Endothelial cell of umbilical vein (primary cell): ENCODE results near the gene SFSWAP. TPM values are rescaled to one million over a fixed set of nuclear protein-coding genes. Genes with fewer than 3 reads are reported as not detected.
A peak's percentile ranks its signal among the peaks of the same experiment; 100 is the strongest.

Source experiments
- BruUV-seq: library from RNA; stranded (reverse); fragments of 400-500 nt; replicated peaks from 2 replicates; lab custom pipeline; 2021; lab: Mats Ljungman, UMichigan
- CTCF ChIA-PET: fragments of 300-600, 350-600 bp; sonication (Branson Sonifier 250); formaldehyde crosslinking; loops from one replicate; lab custom pipeline; 2021; ENCODE audit warnings: antibody characterized with exemption, inconsistent platforms; lab: Charles Lee
- POLR2A ChIA-PET: fragments of 300-600, 350-600 bp; sonication (Branson Sonifier 250); formaldehyde crosslinking; loops from one replicate; lab custom pipeline; 2021; ENCODE audit warnings: antibody characterized with exemption, inconsistent platforms; lab: Charles Lee
- DNase-seq: peaks from one replicate; pipeline ENCODE4 v3.0.0-alpha.2; 2011; ENCODE audit warnings: low read depth, low spot score
- FAIRE-seq: peaks from 2 replicates; lab custom pipeline; 2011; peaks lifted over from hg19 to GRCh38; lab: Jason Lieb, UNC
- H2AFZ ChIP-seq: 2 replicates; pipeline ENCODE4 v1.6.0; 2012; ENCODE audit warnings: low read depth, low read length, control low read depth, inconsistent platforms
- H3K27ac ChIP-seq: 2 replicates; pipeline ENCODE4 v1.5.1; 2011; ENCODE audit warnings: low read depth, mild to moderate bottlenecking, control low read depth, low read length, moderate library complexity; ENCODE audit not compliant: insufficient read depth
- H3K27me3 ChIP-seq, 2 experiments: 2 replicates each; pipeline versions ENCODE4 v1.6.0 to v1.6.1; 2011; ENCODE audit warnings: low read length in 2 of 2, mixed read lengths in 1 of 2; ENCODE audit not compliant: control insufficient read depth in 2 of 2, insufficient read depth in 2 of 2
- H3K36me3 ChIP-seq, 2 experiments: 2 replicates in 1 of 2; 3 replicates in 1 of 2; pipeline ENCODE4 v1.5.1; 2011; ENCODE audit warnings: low read length in 2 of 2, mild to moderate bottlenecking in 1 of 2, moderate library complexity in 1 of 2; ENCODE audit not compliant: control insufficient read depth in 2 of 2, insufficient read depth in 2 of 2; ENCODE audit errors: extremely low read depth in 1 of 2
- H3K4me1 ChIP-seq: 3 replicates; pipeline ENCODE4 v1.5.1; 2011; ENCODE audit warnings: mild to moderate bottlenecking, low read length; ENCODE audit not compliant: control insufficient read depth, insufficient read depth; ENCODE audit errors: extremely low read depth
- H3K4me2 ChIP-seq: 2 replicates; pipeline ENCODE4 v1.6.1; 2011; ENCODE audit warnings: low read length, control low read depth, mixed read lengths; ENCODE audit not compliant: insufficient read depth
- H3K4me3 ChIP-seq, 3 experiments: fragments of 200-600 bp in 1 of 3; sonication (generic), shearing (Covaris generic) in 1 of 3; replicated peaks in 1 of 3; 2 replicates each; pipeline ENCODE4 v1.5.1; 2011 to 2016; ENCODE audit warnings: control low read depth in 3 of 3, low read length in 3 of 3, mild to moderate bottlenecking in 2 of 3, inconsistent platforms in 1 of 3, low read depth in 1 of 3, moderate library complexity in 1 of 3; ENCODE audit not compliant: insufficient read depth in 1 of 3
- H3K79me2 ChIP-seq: 2 replicates; pipeline ENCODE4 v1.6.0; 2012; ENCODE audit warnings: low read length, inconsistent platforms; ENCODE audit not compliant: control insufficient read depth, insufficient read depth
- H3K9ac ChIP-seq: replicated peaks from 2 replicates; pipeline ENCODE3; 2011; ENCODE audit warnings: low read length, control low read depth; ENCODE audit not compliant: insufficient read depth; ENCODE audit errors: extremely low read depth
- H3K9me1 ChIP-seq: replicated peaks from 3 replicates; pipeline ENCODE4 v1.6.0; 2011; ENCODE audit warnings: mild to moderate bottlenecking, low read length; ENCODE audit not compliant: control insufficient read depth, insufficient read depth; ENCODE audit errors: extremely low read depth
- H3K9me3 ChIP-seq: replicated peaks from 2 replicates; pipeline ENCODE4 v1.5.1; 2012; ENCODE audit warnings: low read length, inconsistent platforms; ENCODE audit not compliant: control insufficient read depth, insufficient read depth
- H4K20me1 ChIP-seq: replicated peaks from 2 replicates; pipeline ENCODE3; 2011; ENCODE audit warnings: mild to moderate bottlenecking, low read length; ENCODE audit not compliant: control insufficient read depth, insufficient read depth; ENCODE audit errors: extremely low read depth
- EZH2 ChIP-seq: IDR thresholded peaks from 2 replicates; pipeline ENCODE4 v1.6.1; 2012; ENCODE audit warnings: borderline replicate concordance, low read depth, mild to moderate bottlenecking, moderate library complexity, low read length, inconsistent platforms; ENCODE audit not compliant: severe bottlenecking
- FOS ChIP-seq: IDR thresholded peaks from 2 replicates; pipeline ENCODE4 v1.6.1; 2011; ENCODE audit warnings: mild to moderate bottlenecking, low read length, moderate library complexity, borderline replicate concordance; ENCODE audit not compliant: insufficient read depth
- GATA2 ChIP-seq: IDR thresholded peaks from 2 replicates; pipeline ENCODE4 v1.7.0; 2011; ENCODE audit warnings: low read depth, mild to moderate bottlenecking, moderate library complexity, mixed read lengths, low read length; ENCODE audit not compliant: insufficient read length, insufficient read depth
- JUN ChIP-seq: IDR thresholded peaks from 2 replicates; pipeline ENCODE4 v1.6.1; 2011; ENCODE audit warnings: borderline replicate concordance, low read depth; ENCODE audit not compliant: insufficient read length, insufficient read depth
- MYC ChIP-seq: IDR thresholded peaks from one replicate; pipeline ENCODE4 v1.6.1; 2011; ENCODE audit warnings: mild to moderate bottlenecking, low read depth, low read length
- POLR2A ChIP-seq: IDR thresholded peaks from 2 replicates; pipeline ENCODE4 v1.6.1; 2012; ENCODE audit warnings: low read depth, mild to moderate bottlenecking, control low read depth, low read length
- POLR2AphosphoS5 ChIP-seq: IDR thresholded peaks from 2 replicates; pipeline ENCODE4 v1.6.1; 2012; ENCODE audit warnings: low read depth, mild to moderate bottlenecking, control low read depth, low read length, moderate library complexity; ENCODE audit not compliant: insufficient read depth
- dilution Hi-C: fragments of 300-500 bp; cut with MboI; formaldehyde crosslinking; loops from one replicate; pipeline ENCODE4 v1.15.0; 2019; ENCODE audit warnings: low sequenced_read_pairs; ENCODE audit not compliant: extremely low pct_ligation_motif_present
- intact Hi-C: fragments of 100-400 bp; cut with micrococcal nuclease; formaldehyde crosslinking; loops from one replicate; pipeline ENCODE4 v1.10.0; 2022
- polyA plus RNA-seq, 4 experiments: library from polyadenylated mRNA; depleted of rRNA in 3 of 4; stranded (reverse) in 3 of 4; unstranded in 1 of 4; fragments of >200 nt; gene quantifications; 2 replicates each; pipeline versions ENCODE4 v1.2.1 to v1.2.3, GENCODE V29; 2011 to 2012; ENCODE audit warnings: missing spikeins in 1 of 4
- total RNA-seq: library from RNA; stranded (reverse); gene quantifications from 2 replicates; pipeline ENCODE4 v1.2.3, GENCODE V29; 2021
- TF ChIP-seq, protein P1 (sequence below): IDR thresholded peaks from 2 replicates; pipeline ENCODE4 v1.6.1; 2011; ENCODE audit not compliant: insufficient read depth, insufficient read length
- TF ChIP-seq, protein P2 (sequence below), 2 donors: IDR thresholded peaks; 1 replicate in 1 of 2; 2 replicates in 1 of 2; pipeline ENCODE4 v1.5.1; 2011; ENCODE audit warnings: low read length in 2 of 2, mild to moderate bottlenecking in 2 of 2, moderate library complexity in 2 of 2, control low read depth in 1 of 2, inconsistent platforms in 1 of 2, low read depth in 1 of 2; ENCODE audit not compliant: insufficient read depth in 1 of 2; ENCODE audit errors: extremely low read depth in 1 of 2

SFSWAP gene
- total and polyA plus RNA-seq, 2 donors (not counting 3 experiments of a cell fraction or from before 2014, with no cell fraction given), result 38.1 to 53.3 TPM

DNA sequence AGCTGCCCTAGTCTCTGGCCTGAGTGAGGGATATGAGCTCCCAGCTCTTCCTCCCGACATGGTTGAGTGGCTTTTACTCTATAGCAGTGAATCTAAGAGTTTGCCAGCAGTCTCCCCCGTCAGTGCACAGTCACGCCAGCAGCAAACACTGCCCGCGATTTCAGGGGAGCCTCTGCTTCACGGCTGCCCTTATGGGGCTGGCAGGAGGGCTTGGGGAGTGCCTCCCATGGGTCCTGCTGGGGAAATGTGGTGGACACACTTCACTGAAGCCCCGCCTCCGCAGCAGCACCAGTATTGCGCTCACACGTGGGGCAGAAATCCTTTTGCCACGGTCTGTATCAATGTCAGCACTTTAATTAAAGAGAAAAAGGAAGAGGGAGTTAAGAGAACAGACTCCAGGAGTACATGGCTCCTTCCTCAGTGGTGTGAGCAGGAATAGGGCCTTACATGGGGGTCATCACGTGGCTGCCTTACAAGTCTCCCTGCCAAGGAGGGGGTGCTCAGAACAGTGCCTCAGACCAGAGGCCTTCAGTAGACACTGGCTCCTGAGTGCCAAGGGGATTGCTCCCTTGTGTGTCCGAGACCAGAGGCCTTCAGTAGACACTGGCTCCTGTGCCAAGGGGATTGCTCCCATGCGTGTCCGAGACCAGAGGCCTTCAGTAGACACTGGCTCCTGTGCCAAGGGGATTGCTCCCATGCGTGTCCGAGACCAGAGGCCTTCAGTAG lies 55.7 kb downstream of the SFSWAP start:
- TF ChIP-seq FOS, result no peak
- TF ChIP-seq, protein P1, sequence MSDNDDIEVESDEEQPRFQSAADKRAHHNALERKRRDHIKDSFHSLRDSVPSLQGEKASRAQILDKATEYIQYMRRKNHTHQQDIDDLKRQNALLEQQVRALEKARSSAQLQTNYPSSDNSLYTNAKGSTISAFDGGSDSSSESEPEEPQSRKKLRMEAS, result no peak
- TF ChIP-seq EZH2, result no peak
- no peak for TF ChIP-seq GATA2
- TF ChIP-seq, protein P2, sequence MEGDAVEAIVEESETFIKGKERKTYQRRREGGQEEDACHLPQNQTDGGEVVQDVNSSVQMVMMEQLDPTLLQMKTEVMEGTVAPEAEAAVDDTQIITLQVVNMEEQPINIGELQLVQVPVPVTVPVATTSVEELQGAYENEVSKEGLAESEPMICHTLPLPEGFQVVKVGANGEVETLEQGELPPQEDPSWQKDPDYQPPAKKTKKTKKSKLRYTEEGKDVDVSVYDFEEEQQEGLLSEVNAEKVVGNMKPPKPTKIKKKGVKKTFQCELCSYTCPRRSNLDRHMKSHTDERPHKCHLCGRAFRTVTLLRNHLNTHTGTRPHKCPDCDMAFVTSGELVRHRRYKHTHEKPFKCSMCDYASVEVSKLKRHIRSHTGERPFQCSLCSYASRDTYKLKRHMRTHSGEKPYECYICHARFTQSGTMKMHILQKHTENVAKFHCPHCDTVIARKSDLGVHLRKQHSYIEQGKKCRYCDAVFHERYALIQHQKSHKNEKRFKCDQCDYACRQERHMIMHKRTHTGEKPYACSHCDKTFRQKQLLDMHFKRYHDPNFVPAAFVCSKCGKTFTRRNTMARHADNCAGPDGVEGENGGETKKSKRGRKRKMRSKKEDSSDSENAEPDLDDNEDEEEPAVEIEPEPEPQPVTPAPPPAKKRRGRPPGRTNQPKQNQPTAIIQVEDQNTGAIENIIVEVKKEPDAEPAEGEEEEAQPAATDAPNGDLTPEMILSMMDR (IDR thresholded peaks at IDR 0.05; ENCODE audit: extremely low read depth in 1 of 2, insufficient read depth in 1 of 2, low read depth in 1 of 2, low read length in 2 of 2), result no peak
- TF ChIP-seq MYC, result no peak
- no peak for TF ChIP-seq POLR2AphosphoS5
- no peak for TF ChIP-seq JUN
- TF ChIP-seq POLR2A, result no peak
- Histone ChIP-seq H3K9me1 (no peaks in the 10 kb centered on the region), H3K79me2 (no peaks in the 10 kb centered on the region), H3K4me3 (no peak overlapping the region), H3K4me2 (no peak overlapping the region), H3K36me3 (peaks cover 8 to 32% of the 10 kb centered on the region in 2 experiments), H3K9me3 (no peaks in the 10 kb centered on the region), H3K9ac (no peak overlapping the region), H2AFZ (no peak overlapping the region), H4K20me1 (no peaks in the 10 kb centered on the region), H3K4me1 (no peaks in the 10 kb centered on the region), H3K27ac (no peak overlapping the region), H3K27me3 (no peaks in the 10 kb centered on the region)
- CTCF ChIA-PET, result no interaction called here
- intact Hi-C loops, result no loop called here
- no peak for DNase-seq
- BruUV-seq, result no TSS peak
- POLR2A ChIA-PET, result no interaction called here
- peak; percentile 12 for FAIRE-seq
- dilution Hi-C loops, result no loop called here
